Testis (tissue), 3 donors: ENCODE data around the gene HJV. TPM values are rescaled to one million over a fixed set of nuclear protein-coding genes. Genes with fewer than 3 reads are reported as not detected.

Experiments
- DNase-seq: peaks from one replicate; pipeline ENCODE4 v3.0.0-alpha.2; 2019
- H3K27ac ChIP-seq, 2 donors: fragments of 200-600 bp; sonication (generic); one replicate each; pipeline ENCODE4 v1.5.1; 2019
- H3K27me3 ChIP-seq: fragments of 200-600 bp; sonication (generic); one replicate; pipeline ENCODE4 v1.5.1; 2019
- H3K36me3 ChIP-seq: fragments of 200-600 bp; sonication (generic); one replicate; pipeline ENCODE4 v1.5.1; 2017; ENCODE audit warnings: low read depth; ENCODE audit errors: missing control alignments
- H3K4me1 ChIP-seq: fragments of 200-600 bp; sonication (generic); one replicate; pipeline ENCODE4 v1.5.1; 2019
- H3K4me3 ChIP-seq, 2 donors: fragments of 200-600 bp; sonication (generic); one replicate each; pipeline ENCODE4 v1.5.1; 2017 to 2019
- H3K9me3 ChIP-seq: fragments of 200-600 bp; sonication (generic); one replicate; pipeline ENCODE4 v1.5.1; 2017
- CTCF ChIP-seq, 3 experiments: fragments of 450-650 bp in 2 of 3; fragments of 200-600 bp in 1 of 3; sonication (generic) in 1 of 3; IDR thresholded peaks; one replicate each; pipeline ENCODE4 v1.5.1; 2016 to 2019; ENCODE audit warnings: antibody characterized with exemption in 3 of 3, mild to moderate bottlenecking in 2 of 3, moderate library complexity in 1 of 3
- POLR2A ChIP-seq: fragments of 450-650 bp; IDR thresholded peaks from one replicate; pipeline ENCODE4 v1.6.1; 2017; ENCODE audit warnings: antibody characterized with exemption, mild to moderate bottlenecking, moderate library complexity
- WGBS, 2 donors: methylation state at CpG; one replicate each; pipeline ENCODE4 v1.1.5; 2018; 5-methylcytosine and 5-hydroxymethylcytosine counted together
- intact Hi-C: fragments of 100-400 bp; cut with DNase I; formaldehyde crosslinking; loops from one replicate; pipeline ENCODE4 v1.15.1; 2023; ENCODE audit warnings: low total_unique reads
- polyA plus RNA-seq: library from polyadenylated mRNA; stranded (reverse); fragments of 350-450 nt; fragmentation: Illumina TruSeq; extraction: RNeasy Lipid Tissue Mini Kit (QIAGEN cat#74804); gene quantifications from one replicate; pipeline ENCODE4 v1.2.3, GENCODE V29; 2014; ENCODE audit warnings: low read depth, low replicate concordance; ENCODE audit not compliant: insufficient read depth
- total RNA-seq, 2 donors: library from RNA; depleted of rRNA; stranded (reverse); fragments of >200 nt; gene quantifications; one replicate each; pipeline ENCODE4 v1.2.3, GENCODE V29; 2016

HJV gene
- total and polyA plus RNA-seq, 3 donors from 2014 or later: 0.43 to 7.7 TPM; not detected in 1

- Histone ChIP-seq H3K4me3 (no peak overlapping the region), H3K36me3 (no peaks in the 10 kb centered on the region), H3K9me3 (no peaks in the 10 kb centered on the region), H3K27ac (peak overlapping the region; percentile 29 to 74), H3K4me1 (peaks cover 5% of the 10 kb centered on the region), H3K27me3 (no peaks in the 10 kb centered on the region)
- intact Hi-C loops: no loop called here
- 67 to 72% methylated on average over 12 to 15 of the region's 15 CpGs for WGBS, 2 donors
- TF ChIP-seq CTCF (IDR thresholded peaks at IDR 0.05) (no peak), POLR2A (no peak)
- no peak for DNase-seq
These were observed 35.8 kb downstream of the HJV start for GRCh38 chr1:145985502-145986439.

- H3K4me1 ChIP-seq: peaks cover 9% of the 10 kb centered on the region
- H3K4me3 ChIP-seq: no peak overlapping the region
- H3K27me3 ChIP-seq: no peaks in the 10 kb centered on the region
- intact Hi-C loops: no loop called here
- DNase-seq: no peak
- no peaks in the 10 kb centered on the region for H3K9me3 ChIP-seq
- TF ChIP-seq CTCF (IDR thresholded peaks at IDR 0.05): no peak
- TF ChIP-seq POLR2A: no peak
- peak overlapping the region; percentile 29 to 74 for H3K27ac ChIP-seq
- H3K36me3 ChIP-seq: no peaks in the 10 kb centered on the region
- WGBS, 2 donors: 54 to 70% methylated on average over 2 of the region's 2 CpGs
These were observed 36.4 kb downstream of the HJV start for GRCh38 chr1:145985129-145985501.

GRCh38 chr1:145983960-145984830, 37.3 kb downstream of the HJV start:
- no peak for DNase-seq
- no peak overlapping the region for H3K4me3 ChIP-seq
- no peaks in the 10 kb centered on the region for H3K9me3 ChIP-seq
- no peaks in the 10 kb centered on the region for H3K27me3 ChIP-seq
- H3K4me1 ChIP-seq: peaks cover 18% of the 10 kb centered on the region
- no peaks in the 10 kb centered on the region for H3K36me3 ChIP-seq
- TF ChIP-seq POLR2A: no peak
- TF ChIP-seq CTCF (IDR thresholded peaks at IDR 0.05): no peak
- WGBS, 2 donors: 90 to 97% methylated on average over 11 to 12 of the region's 12 CpGs
- H3K27ac ChIP-seq: peak overlapping the region; percentile 29 to 74
- intact Hi-C loops: no loop called here

DNA sequence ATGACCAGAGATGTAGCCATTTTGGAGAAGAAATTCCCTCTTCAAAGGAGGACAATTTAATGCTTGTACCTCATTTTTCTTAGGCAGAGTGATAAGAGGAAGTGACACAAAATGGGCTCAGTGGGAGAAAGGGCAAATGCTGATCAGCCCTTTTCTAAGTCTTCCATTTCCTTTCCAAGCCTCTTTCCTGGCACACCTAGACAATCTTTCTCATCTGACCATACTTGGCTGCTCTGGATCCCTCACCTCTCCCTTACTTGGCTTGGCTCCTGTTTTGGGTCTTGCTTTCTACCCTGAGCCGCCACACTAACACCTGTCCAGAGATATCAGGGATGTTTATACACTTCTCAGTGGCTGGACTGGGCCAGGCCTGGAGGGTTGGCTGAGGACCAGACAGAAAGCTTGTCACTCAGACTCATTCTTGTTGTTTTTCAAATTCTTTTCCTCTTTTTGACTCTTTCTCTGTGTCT, 38.3 kb downstream of the HJV start:
- Histone ChIP-seq H3K27me3 (no peaks in the 10 kb centered on the region), H3K27ac (peak overlapping the region in 1 of 2 donors; percentile 90), H3K4me1 (peaks cover 28% of the 10 kb centered on the region), H3K4me3 (no peak overlapping the region), H3K9me3 (no peaks in the 10 kb centered on the region), H3K36me3 (no peaks in the 10 kb centered on the region)
- TF ChIP-seq CTCF (IDR thresholded peaks at IDR 0.05) (no peak), POLR2A (no peak)
- intact Hi-C loops: no loop called here
- no peak for DNase-seq
- 76 to 93% methylated on average over 1 of the region's 1 CpG for WGBS, 2 donors
